Measurements from ENCODE around the gene CTIF. TPM values are rescaled to one million over a fixed set of nuclear protein-coding genes. Genes with fewer than 3 reads are reported as not detected.

The CTIF gene
- total RNA-seq, 2 donors from 2014 or later, result 14.8 to 18.5 TPM

GRCh38 chr18:48777744-48778116 lies 238.9 kb downstream of the CTIF start:
- intact Hi-C loops (cut with DNase I, micrococcal nuclease), result loop anchor here in 1 of 2 donors (10.0 kb wide), 2 partner anchors 103 to 267 kb away; no protein-coding TSS in a partner anchor
- DNase-seq, result no peak

GRCh38 chr18:48778344-48779011 lies 239.6 kb downstream of the CTIF start:
- DNase-seq, result no peak
- no peak for ATAC-seq
- intact Hi-C loops (cut with DNase I, micrococcal nuclease), result loop anchor here in 1 of 2 donors (10.0 kb wide), 2 partner anchors 104 to 266 kb away; no protein-coding TSS in a partner anchor

More at GRCh38 chr18:48777744-48778116, 238.9 kb downstream of the CTIF start:
- ATAC-seq, result no peak

- no peak for DNase-seq
- intact Hi-C loops (cut with DNase I, micrococcal nuclease), result loop anchor here in 1 of 2 donors (10.0 kb wide), 2 partner anchors 105 to 265 kb away; no protein-coding TSS in a partner anchor
- no peak for ATAC-seq
Measured at GRCh38 chr18:48779462-48779861, 240.6 kb downstream of the CTIF start.

DNA sequence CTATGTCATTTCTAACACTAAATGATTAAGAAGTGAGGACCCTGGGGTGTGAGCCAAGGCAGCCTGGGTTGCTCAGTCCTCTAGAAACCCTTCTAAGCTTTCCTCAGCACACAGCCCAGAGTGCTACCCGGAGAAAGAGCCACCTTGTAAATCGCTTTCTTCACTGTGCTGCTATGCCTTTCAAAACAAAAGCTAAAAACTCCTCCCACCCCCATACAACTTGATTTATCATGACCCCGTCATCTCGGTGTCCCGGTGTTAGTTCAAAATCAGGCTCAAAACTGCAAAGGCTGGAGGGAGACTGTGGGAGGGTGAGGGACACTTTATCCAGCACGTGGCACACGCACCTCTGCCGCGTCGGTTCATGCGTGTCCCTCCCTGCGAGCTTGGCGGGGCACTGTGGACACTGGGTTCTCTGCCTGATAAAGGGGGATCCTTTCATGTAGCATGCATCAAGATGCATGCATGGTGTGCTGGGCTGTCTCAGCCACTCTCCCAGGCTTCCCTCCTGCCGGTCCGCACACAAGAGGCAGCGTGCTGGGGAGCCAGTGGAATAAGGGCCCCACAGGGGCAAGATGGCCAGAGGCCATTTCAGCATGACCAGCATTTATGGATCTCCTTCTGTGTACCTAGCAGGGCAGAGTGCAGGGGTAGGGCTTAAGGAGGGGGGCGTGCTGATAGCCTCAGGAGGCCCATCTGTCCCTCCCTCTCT lies 241.5 kb downstream of the CTIF start:
- DNase-seq (no peak), ATAC-seq (no peak)
- intact Hi-C loops (cut with DNase I, micrococcal nuclease), result no loop called here

DNA sequence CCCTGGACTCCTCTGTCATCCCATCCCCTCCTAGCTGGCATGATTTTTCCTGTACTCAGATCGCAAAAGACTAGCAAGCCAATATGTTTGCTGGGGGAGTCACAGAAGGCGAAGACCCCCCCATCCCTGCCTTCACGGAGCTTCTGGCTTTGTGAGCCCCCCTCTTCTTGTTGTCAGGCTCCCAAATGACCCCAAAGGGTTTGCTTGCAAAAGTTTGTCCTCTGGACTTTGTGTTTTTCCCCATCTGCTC lies 242.0 kb downstream of the CTIF start:
- no peak for ATAC-seq
- no peak for DNase-seq
- intact Hi-C loops (cut with DNase I, micrococcal nuclease), result no loop called here

DNA sequence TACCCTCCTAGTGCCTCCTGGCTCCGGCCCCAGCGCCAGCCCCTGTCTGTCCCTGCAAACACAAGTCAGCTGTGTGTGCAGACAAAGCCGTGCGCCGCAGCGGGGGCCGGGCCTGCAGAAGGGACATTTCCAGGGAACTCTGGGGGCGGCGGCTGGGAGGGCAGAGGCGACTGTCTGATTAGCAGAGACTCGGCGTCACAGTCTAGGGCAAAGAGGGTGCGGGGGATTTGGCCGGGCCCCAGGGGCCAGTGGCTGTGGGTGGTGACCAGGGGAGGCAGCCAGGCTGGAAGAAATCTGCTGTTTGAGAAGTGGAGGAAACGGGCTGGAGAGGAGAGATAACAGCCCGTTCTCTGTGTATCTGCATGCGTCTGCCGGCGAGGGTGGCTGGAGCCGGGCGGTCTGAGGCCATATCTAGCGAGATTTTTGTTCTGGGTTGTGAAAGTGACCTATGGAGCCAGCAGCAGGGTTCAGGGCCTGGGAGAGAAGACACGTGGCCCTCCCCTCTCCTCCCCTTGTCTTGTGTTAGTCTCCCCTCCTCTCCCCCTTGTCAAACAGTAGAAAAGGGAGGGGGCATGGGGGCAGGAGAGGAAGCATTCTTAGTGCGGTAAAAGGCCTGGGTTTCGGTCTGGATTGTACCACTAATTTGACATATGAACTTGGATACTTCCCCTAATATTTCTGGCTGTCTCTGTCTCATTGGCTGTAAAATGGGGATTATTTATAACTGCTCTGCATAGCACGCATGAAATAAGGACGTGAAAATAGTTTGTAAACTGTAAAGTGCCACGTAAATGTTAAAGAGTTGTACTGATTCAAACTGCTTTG lies 242.5 kb downstream of the CTIF start:
- ATAC-seq (peak; percentile 55), DNase-seq (peak; percentile 62 to 64)
- intact Hi-C loops (cut with DNase I, micrococcal nuclease), result no loop called here

GRCh38 chr18:48781988-48782363 lies 243.1 kb downstream of the CTIF start:
- peak; percentile 11 for ATAC-seq
- intact Hi-C loops (cut with DNase I, micrococcal nuclease), result no loop called here
- DNase-seq, result no peak

- DNase-seq (no peak), ATAC-seq (no peak)
- intact Hi-C loops (cut with DNase I, micrococcal nuclease), result no loop called here
Measured at GRCh38 chr18:48782381-48782861, 243.6 kb downstream of the CTIF start.

GRCh38 chr18:48783616-48784520 lies 245.0 kb downstream of the CTIF start:
- DNase-seq (no peak), ATAC-seq (no peak)
- intact Hi-C loops (cut with DNase I, micrococcal nuclease), result no loop called here

DNA sequence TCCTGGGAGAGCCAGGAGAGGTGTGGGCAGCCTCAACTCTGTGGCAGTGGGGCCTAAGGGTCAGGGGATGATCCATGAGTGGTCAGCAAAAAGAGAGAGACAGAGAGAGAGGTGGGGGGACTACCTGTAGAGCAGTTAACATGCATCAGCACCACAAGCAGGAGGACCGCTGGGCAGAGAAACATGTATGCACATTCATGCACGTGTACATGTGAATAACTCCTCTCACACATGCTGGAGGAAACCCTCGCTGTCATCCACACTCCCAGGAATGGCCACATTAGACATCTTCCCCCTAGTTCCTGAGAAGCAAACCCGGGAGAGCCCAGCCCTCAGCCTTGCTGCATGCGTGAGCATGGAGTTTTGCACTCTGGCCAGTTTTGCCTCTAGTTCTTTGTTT lies 245.8 kb downstream of the CTIF start:
- DNase-seq (no peak), ATAC-seq (no peak)
- intact Hi-C loops (cut with DNase I, micrococcal nuclease), result no loop called here

- intact Hi-C loops (cut with DNase I, micrococcal nuclease), result no loop called here
- DNase-seq, result no peak
- ATAC-seq, result no peak
Measured at GRCh38 chr18:48785091-48785614, 246.3 kb downstream of the CTIF start.

DNA sequence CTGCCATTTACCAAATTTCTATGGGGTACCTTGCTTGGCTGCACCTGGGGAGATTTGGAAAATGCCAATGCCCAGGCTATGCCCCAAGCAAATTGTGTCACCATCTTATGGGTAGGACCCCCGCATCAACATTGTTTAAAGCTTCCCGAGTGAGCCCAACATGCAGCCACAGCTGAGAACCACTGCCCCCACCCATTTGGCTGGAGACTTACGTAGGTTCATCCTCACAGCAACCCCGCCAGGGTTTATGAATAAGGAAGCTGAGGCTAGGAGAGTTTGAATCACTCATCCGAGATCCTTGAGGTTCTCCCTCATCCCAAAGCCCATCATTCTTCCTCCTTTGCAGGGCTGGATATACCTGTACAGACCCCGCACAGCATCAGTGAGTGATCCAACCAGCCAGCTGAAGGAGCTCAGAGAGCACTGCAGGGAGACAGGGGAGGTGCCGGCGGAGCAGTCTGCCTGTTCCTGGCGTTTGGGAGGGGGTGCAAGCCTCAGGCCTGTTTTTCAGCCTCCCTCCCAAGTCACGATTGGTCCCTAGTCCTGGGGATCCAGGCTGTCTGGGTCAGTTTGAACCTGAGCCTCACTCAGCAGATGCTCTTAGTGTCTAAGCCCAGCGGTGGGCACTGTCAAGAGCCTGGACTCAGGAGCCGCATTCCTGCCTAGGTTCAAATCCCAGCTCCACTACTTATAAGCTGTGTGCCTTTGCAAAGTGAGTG lies 247.1 kb downstream of the CTIF start:
- no peak for ATAC-seq
- intact Hi-C loops (cut with DNase I, micrococcal nuclease), result no loop called here

GRCh38 chr18:48786455-48787202 lies 247.8 kb downstream of the CTIF start:
- intact Hi-C loops (cut with DNase I, micrococcal nuclease), result no loop called here
- ATAC-seq, result no peak
- peak in 1 of 2 donors; percentile 23 for DNase-seq

More for the DNA sequence above, 247.1 kb downstream of the CTIF start:
- peak in 1 of 2 donors; percentile 14 for DNase-seq

- no peak for ATAC-seq
- intact Hi-C loops (cut with DNase I, micrococcal nuclease), result no loop called here
- peak in 1 of 2 donors; percentile 18 for DNase-seq
Measured at GRCh38 chr18:48787203-48788151, 248.6 kb downstream of the CTIF start.

DNA sequence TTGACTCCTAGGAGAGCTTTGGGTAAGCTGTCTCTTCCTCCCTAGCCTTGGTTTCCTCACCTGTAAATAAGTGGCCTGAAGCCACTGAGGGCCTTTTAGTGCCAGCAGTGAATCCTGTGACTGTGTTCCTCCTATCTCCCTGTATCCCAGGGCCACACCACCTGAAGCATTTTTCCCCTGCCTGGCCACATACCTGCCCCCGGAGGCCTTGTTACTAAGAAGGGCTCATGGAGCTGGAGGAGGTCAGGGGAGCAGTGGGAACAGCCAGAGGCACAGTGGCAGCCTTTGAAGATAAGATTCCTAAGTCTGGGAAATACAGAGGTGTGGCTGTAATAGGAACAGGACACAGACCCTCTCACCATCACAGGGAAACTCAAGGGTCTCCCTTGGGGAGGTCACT lies 249.5 kb downstream of the CTIF start:
- intact Hi-C loops (cut with DNase I, micrococcal nuclease), result no loop called here
- ATAC-seq (no peak), DNase-seq (peak in 1 of 2 donors; percentile 14)

DNA sequence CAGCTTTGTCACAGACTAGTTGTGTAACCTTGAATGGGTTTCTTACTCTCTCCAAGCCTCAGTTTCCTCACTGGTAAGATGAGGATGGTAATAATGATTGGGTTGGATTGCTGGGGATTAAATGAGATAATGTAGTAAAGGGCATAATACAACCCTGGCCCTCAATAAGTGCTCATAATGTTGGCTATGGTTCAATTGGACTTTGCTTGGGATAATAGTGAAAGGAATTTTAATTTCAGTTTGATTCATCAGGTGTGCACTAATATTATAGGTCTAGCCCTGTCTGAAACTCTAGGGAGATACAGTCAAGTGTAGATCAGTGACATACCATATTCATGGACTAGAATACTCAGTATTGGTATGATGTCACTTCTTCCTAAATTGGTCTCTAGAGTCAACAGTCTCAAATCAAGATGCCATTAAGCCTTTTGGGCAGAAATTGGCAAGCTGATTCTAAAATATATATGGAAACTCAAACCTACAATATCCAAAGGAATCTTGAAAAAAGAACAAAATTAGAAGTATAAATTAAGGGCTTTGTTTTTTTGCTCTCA lies 250.5 kb downstream of the CTIF start:
- intact Hi-C loops (cut with DNase I, micrococcal nuclease), result no loop called here
- peak; percentile 72 for ATAC-seq

More for the DNA sequence above, 250.5 kb downstream of the CTIF start:
- no peak for DNase-seq
